KMS-11 (cell line): ENCODE data around the gene PRCD.

ENCODE experiments used
- H2AFZ ChIP-seq: fragments of 200-600 bp; sonication (generic); 2 replicates; pipeline ENCODE4 v1.6.1; 2016; ENCODE audit warnings: antibody characterized with exemption, mixed run types, low read depth
- H3K27ac ChIP-seq: fragments of 200-600 bp; sonication (generic); 2 replicates; pipeline ENCODE4 v1.6.1; 2016; ENCODE audit warnings: mild to moderate bottlenecking, mixed run types
- H3K27me3 ChIP-seq: fragments of 200-600 bp; sonication (generic); 2 replicates; pipeline ENCODE4 v1.6.1; 2017; ENCODE audit warnings: mild to moderate bottlenecking, low read depth, mixed run types, moderate library complexity; ENCODE audit not compliant: insufficient read depth
- H3K36me3 ChIP-seq: fragments of 200-600 bp; sonication (generic); 2 replicates; pipeline ENCODE4 v1.6.1; 2017; ENCODE audit warnings: mild to moderate bottlenecking, mixed run types; ENCODE audit not compliant: insufficient read depth
- H3K4me1 ChIP-seq: fragments of 200-600 bp; sonication (generic); 2 replicates; pipeline ENCODE4 v1.6.1; 2016; ENCODE audit warnings: mild to moderate bottlenecking, low read depth, mixed run types; ENCODE audit not compliant: poor library complexity, severe bottlenecking
- H3K4me2 ChIP-seq: fragments of 200-600 bp; sonication (generic); 2 replicates; pipeline ENCODE4 v1.7.0; 2016; ENCODE audit warnings: mild to moderate bottlenecking, mixed run types
- H3K4me3 ChIP-seq: fragments of 200-600 bp; sonication (generic); IDR thresholded peaks from 2 replicates; pipeline ENCODE4 v1.6.1; 2017; ENCODE audit warnings: low read depth, low read length, mixed read lengths; ENCODE audit not compliant: insufficient read depth
- H3K79me2 ChIP-seq: fragments of 200-600 bp; sonication (generic); 2 replicates; pipeline ENCODE4 v1.6.1; 2016; ENCODE audit warnings: low read depth, mixed run types; ENCODE audit not compliant: insufficient read depth
- H3K9ac ChIP-seq: fragments of 200-600 bp; sonication (generic); 2 replicates; pipeline ENCODE4 v1.6.1; 2016; ENCODE audit warnings: mild to moderate bottlenecking, mixed run types
- H4K20me1 ChIP-seq: fragments of 200-600 bp; sonication (generic); 2 replicates; pipeline ENCODE4 v1.6.1; 2016; ENCODE audit warnings: mild to moderate bottlenecking, mixed run types; ENCODE audit not compliant: insufficient read depth
- TF ChIP-seq, protein P1 (sequence below): fragments of 200-600 bp; sonication (generic); conservative IDR thresholded peaks from 2 replicates; pipeline ENCODE4 v1.6.1; 2017; ENCODE audit warnings: low read depth, mild to moderate bottlenecking, antibody characterized with exemption, low read length, moderate library complexity, mixed read lengths

Gene PRCD

DNA sequence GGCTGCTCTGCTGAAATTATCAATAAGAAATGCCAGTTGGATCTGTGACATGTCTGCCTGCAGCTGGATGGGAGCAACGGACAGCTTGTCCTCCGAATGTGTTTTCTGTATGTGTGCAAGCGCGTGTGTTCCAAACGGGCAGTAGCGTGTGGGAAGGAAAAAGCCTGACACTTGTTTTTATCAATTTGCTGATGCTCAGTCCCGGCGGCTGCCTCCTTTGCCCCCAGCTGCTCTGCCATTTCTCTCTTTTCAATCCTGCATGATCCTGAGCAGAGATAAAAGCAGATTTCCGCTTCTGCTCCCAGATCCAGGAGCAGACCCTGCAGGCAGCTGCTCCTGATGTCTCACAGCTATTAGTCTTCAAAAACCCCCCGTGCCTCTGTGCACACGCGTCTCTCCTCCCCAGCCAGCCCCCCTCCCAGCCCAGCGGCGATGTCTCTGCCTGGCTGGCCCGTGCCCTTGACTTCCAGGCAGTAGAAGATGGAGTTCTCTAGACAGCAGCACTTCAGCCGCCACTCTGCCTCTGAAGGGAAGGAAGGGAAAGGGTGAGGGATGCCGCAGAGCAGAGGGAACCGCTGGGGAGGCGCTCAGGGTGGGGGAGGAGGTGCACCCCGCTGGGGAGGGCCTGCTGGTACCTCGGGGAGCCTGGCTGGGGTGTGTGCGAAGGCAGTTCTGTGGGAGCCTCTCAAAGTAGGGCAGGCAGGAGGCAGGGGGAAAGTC, 4.1 kb downstream of the PRCD start:
- Histone ChIP-seq H4K20me1 (no peaks in the 10 kb centered on the region), H2AFZ (no peak overlapping the region), H3K4me1 (no peaks in the 10 kb centered on the region), H3K27me3 (peaks cover 30% of the 10 kb centered on the region), H3K9ac (no peak overlapping the region), H3K27ac (no peak overlapping the region), H3K4me2 (no peak overlapping the region), H3K4me3 (no peak overlapping the region), H3K36me3 (no peaks in the 10 kb centered on the region), H3K79me2 (no peaks in the 10 kb centered on the region)
- TF ChIP-seq, protein P1, sequence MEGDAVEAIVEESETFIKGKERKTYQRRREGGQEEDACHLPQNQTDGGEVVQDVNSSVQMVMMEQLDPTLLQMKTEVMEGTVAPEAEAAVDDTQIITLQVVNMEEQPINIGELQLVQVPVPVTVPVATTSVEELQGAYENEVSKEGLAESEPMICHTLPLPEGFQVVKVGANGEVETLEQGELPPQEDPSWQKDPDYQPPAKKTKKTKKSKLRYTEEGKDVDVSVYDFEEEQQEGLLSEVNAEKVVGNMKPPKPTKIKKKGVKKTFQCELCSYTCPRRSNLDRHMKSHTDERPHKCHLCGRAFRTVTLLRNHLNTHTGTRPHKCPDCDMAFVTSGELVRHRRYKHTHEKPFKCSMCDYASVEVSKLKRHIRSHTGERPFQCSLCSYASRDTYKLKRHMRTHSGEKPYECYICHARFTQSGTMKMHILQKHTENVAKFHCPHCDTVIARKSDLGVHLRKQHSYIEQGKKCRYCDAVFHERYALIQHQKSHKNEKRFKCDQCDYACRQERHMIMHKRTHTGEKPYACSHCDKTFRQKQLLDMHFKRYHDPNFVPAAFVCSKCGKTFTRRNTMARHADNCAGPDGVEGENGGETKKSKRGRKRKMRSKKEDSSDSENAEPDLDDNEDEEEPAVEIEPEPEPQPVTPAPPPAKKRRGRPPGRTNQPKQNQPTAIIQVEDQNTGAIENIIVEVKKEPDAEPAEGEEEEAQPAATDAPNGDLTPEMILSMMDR = no peak

DNA sequence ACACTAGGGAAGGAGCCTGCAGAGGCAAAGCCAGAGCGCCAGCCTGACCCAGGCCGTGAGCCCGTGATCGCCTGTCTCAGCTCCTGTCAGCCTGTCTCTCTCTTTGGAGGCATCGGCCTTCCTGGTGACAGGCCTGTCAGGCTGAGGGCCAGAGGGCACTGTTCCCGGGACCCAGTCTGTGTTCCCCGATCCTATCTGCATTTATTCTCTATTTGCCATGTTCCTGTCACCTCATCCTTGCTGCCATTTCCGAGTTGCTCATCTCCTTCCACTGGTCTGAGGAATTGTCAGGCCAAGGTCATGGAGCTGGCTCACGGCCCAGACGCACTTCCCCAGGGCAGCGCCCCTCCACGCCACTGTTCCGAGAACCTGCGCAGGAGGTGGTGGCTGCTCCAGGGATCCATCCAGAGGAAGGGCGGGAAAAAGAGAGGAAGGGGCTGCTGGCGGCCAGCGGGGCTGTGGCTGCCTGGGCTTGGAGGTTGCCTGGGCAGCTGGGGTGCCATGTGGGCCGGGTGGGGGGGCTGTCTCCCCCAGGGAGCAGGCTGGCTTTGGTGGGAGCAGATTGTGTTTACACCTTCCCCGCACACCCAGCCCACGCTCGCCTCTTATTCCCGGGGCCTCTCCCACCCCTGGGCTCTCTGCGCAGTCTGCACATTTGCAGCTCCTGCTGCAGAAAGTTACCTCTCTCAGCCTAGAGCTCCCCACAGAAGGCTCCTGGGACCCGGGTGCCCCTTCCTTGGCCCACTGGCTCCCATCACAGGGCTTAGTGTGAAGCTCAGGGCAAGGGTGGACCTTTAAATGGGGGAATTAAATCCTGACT, 4.9 kb downstream of the PRCD start:
- no peaks in the 10 kb centered on the region for H3K79me2 ChIP-seq
- no peak overlapping the region for H3K27ac ChIP-seq
- no peak overlapping the region for H3K4me2 ChIP-seq
- H3K4me3 ChIP-seq = no peak overlapping the region
- no peaks in the 10 kb centered on the region for H3K4me1 ChIP-seq
- H3K27me3 ChIP-seq = peaks cover 22% of the 10 kb centered on the region
- no peak overlapping the region for H2AFZ ChIP-seq
- H4K20me1 ChIP-seq = no peaks in the 10 kb centered on the region
- H3K9ac ChIP-seq = no peak overlapping the region
- TF ChIP-seq, protein P1 = no peak
- H3K36me3 ChIP-seq = no peaks in the 10 kb centered on the region

DNA sequence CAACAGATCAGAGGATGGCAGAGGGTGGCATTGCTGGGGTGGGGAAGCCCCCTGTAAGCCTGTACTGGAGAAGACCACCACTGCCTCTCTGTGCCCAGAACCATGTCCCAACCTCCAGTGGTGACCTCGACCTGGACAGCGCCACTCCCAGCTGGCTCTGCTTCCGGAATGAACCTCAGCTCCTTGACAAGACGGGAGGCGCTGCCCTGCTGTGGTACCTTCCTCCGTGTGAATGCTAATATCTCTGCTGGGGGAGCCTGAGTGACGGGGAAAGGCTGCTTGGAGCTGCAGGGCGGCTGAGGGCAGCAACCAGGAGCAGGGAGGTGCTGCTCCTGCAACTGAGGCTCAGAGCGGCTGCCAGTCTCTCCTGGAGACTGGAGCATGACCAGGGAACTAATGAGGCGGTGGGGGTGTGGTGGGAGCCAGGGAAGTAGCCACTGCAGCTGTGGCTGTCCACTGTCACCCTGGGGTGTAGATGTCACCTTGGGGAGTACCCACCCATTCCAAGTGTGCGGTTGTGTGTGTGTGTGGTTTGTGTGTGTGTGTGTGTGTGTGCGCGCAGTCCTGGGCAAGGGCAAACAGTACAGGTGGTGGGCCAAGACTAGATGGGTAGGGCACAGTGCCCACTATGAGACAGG, 6.2 kb downstream of the PRCD start:
- Histone ChIP-seq H3K9ac (no peak overlapping the region), H4K20me1 (no peaks in the 10 kb centered on the region), H3K4me1 (no peaks in the 10 kb centered on the region), H3K4me3 (no peak overlapping the region), H3K36me3 (no peaks in the 10 kb centered on the region), H3K27me3 (peaks cover 21% of the 10 kb centered on the region), H3K79me2 (no peaks in the 10 kb centered on the region), H3K27ac (no peak overlapping the region), H3K4me2 (no peak overlapping the region), H2AFZ (no peak overlapping the region)
- TF ChIP-seq, protein P1 = no peak

DNA sequence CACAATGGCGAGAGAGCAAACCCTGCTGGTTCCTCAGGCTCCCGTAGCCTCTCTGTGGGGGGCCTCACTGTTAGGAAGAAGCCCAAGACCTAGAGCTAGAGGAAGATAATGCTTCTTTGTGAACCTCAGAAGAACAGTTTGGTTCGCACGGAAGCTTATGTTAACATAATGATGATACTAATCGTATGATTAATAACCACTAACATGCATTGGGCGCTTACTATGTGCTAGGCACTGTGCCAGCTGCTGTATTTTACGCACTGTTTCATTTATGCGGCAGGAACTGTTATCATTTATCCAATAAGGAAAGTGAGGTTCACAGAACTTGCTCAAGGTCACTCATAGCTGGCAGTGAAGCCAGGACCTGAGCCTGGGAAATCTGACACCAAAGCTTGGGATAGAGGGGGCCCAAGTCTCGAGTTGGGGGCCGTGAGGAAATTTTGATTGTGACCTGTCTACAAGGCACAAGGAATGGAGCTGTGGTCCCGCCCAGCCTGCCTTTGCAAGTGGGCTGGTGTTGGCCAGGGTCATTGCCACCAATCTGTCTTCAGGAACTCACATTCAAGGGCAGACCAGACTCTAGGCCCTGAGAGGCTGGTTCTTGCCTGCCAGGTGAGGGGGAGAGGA, 6.8 kb downstream of the PRCD start:
- no peak overlapping the region for H3K27ac ChIP-seq
- H3K4me3 ChIP-seq = no peak overlapping the region
- no peaks in the 10 kb centered on the region for H3K79me2 ChIP-seq
- no peaks in the 10 kb centered on the region for H4K20me1 ChIP-seq
- H3K27me3 ChIP-seq = peaks cover 21% of the 10 kb centered on the region
- H3K36me3 ChIP-seq = no peaks in the 10 kb centered on the region
- H2AFZ ChIP-seq = no peak overlapping the region
- no peaks in the 10 kb centered on the region for H3K4me1 ChIP-seq
- TF ChIP-seq, protein P1 = no peak
- no peak overlapping the region for H3K9ac ChIP-seq
- H3K4me2 ChIP-seq = no peak overlapping the region
